Lower leg skin (tissue), 4 donors: ENCODE measurements around the gene ABHD16B. TPM values are rescaled to one million over a fixed set of nuclear protein-coding genes. Genes with fewer than 3 reads are reported as not detected.

Experiments used
- DNase-seq, 2 donors: peaks; one replicate each; pipeline ENCODE4 v3.0.0-alpha.2; 2019; ENCODE audit warnings: low spot score in 2 of 2
- H3K4me3 ChIP-seq: fragments of 200-600 bp; sonication (generic); 2 replicates; pipeline ENCODE4 v1.5.1; 2017; ENCODE audit warnings: mild to moderate bottlenecking, low read depth; ENCODE audit not compliant: poor library complexity, severe bottlenecking
- POLR2A ChIP-seq, 2 donors: fragments of 450-650 bp; IDR thresholded peaks; one replicate each; pipeline ENCODE4 v1.6.1; 2016 to 2017; ENCODE audit warnings: antibody characterized with exemption in 2 of 2, mild to moderate bottlenecking in 1 of 2, moderate library complexity in 1 of 2
- WGBS, 2 donors: methylation state at CpG; one replicate each; pipeline ENCODE4 v1.1.5; 2018; 5-methylcytosine and 5-hydroxymethylcytosine counted together
- intact Hi-C: fragments of 100-400 bp; cut with DNase I; formaldehyde crosslinking; loops from one replicate; pipeline ENCODE4 v1.15.0; 2023; ENCODE audit warnings: low total_unique reads
- total RNA-seq, 4 donors: library from RNA; depleted of rRNA; stranded (reverse); fragments of >200 nt; gene quantifications; one replicate each; pipeline ENCODE4 v1.1.0, GENCODE V29; 2016
- TF ChIP-seq, protein P1 (sequence below), 3 donors: fragments of 450-650 bp; IDR thresholded peaks; one replicate each; pipeline ENCODE4 v1.5.1; 2016; ENCODE audit warnings: antibody characterized with exemption in 3 of 3, mild to moderate bottlenecking in 3 of 3, moderate library complexity in 2 of 3

Gene ABHD16B
- total RNA-seq, 4 donors from 2014 or later: not detected

DNA sequence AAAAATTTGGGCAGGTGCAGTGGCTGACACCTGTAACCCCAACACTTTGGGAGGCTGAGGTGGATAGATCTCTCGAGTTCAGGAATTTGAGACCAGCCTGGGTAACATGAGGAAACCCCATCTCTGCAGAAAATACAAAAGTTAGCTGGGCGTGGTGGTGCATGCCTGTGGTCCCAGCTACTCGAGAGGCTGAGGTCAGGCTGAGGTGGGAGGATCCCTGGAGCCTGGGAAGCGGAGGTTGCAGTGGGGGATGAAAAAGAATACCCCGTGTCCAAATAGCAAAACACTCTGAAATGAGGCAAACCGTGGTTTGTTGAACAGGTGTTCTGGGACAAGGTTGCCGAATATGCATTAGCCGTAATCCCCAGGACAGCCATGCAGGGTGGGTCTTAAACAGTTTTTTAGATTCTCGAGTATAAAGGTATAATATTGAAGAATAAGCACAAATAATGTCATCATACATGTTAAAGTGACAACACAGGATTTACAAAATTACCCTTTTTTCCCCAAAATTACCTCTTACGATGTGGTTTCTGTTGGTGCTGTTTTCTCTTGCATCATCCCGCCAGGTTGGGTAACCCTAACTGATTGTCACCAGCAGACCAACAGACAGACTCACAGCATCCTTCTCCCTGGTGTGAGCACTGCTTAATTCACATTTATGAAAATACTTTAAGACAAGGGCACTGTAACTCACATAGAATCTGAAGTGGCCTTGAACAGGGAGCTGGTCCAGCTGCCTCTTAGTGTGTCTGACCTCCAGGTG, 42.7 kb downstream of the ABHD16B start:
- DNase-seq: no peak
- intact Hi-C loops: no loop called here
- 85 to 90% methylated on average over 11 of the region's 11 CpGs for WGBS, 2 donors
- TF ChIP-seq, protein P1, sequence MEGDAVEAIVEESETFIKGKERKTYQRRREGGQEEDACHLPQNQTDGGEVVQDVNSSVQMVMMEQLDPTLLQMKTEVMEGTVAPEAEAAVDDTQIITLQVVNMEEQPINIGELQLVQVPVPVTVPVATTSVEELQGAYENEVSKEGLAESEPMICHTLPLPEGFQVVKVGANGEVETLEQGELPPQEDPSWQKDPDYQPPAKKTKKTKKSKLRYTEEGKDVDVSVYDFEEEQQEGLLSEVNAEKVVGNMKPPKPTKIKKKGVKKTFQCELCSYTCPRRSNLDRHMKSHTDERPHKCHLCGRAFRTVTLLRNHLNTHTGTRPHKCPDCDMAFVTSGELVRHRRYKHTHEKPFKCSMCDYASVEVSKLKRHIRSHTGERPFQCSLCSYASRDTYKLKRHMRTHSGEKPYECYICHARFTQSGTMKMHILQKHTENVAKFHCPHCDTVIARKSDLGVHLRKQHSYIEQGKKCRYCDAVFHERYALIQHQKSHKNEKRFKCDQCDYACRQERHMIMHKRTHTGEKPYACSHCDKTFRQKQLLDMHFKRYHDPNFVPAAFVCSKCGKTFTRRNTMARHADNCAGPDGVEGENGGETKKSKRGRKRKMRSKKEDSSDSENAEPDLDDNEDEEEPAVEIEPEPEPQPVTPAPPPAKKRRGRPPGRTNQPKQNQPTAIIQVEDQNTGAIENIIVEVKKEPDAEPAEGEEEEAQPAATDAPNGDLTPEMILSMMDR (IDR thresholded peaks at IDR 0.05): no peak
- no peak for TF ChIP-seq POLR2A (IDR thresholded peaks at IDR 0.05)
- no peak overlapping the region for H3K4me3 ChIP-seq

DNA sequence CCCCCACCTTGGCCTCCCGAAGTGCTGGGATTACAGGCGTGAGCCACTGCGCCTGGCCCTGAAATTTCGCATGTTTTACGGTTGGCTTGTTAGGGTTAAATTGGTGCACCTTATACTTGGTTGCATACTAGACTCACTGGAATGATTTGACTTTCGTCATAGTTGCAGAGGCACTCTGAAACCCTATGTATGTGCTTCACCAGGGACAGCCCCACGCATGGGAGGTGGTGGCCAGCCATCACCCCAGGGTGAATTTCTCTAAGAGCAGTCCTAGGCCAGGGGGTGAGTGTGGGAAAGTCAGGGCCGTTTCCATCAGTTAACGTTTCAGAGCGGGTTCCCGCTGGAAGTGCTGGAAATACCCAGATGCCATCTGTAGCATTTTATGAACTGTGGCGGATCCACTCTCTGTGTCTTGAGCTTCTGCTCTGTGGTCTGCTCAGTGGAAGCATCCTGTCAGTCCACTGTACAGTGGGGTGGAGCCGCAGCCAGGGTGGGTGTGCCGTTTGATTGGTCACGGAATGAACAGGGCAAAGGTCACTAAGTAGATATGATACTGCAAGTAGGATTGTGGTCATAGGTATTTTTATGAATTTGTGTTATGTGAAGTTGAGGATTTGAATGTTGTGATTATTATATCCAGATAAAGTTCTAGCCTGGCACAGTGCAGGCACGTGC, 46.8 kb downstream of the ABHD16B start:
- DNase-seq: no peak
- 74 to 76% methylated on average over 16 of the region's 16 CpGs for WGBS, 2 donors
- H3K4me3 ChIP-seq: no peak overlapping the region
- intact Hi-C loops: no loop called here
- TF ChIP-seq POLR2A (IDR thresholded peaks at IDR 0.05): no peak
- TF ChIP-seq, protein P1 (IDR thresholded peaks at IDR 0.05): no peak

DNA sequence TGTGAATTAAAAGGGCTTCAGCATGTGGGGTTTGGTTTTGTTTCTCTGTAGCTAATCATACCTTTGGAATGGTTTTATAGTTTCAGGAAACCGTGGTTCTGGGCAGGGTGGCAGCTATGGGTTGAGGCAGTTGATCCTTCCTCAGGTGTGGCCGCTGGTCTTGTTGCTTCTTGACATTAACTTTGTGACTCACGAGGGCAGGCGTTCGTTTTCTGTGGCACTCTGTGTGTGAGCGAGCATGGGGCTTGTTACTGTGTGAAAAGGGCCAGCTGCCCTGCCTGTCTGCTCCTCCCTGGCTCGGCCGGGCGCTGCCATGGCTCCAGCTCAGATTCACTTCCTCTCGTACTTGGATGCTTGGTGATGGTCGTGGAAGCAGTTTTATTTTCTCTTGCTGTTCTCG, 49.9 kb downstream of the ABHD16B start:
- no peak overlapping the region for H3K4me3 ChIP-seq
- TF ChIP-seq POLR2A (IDR thresholded peaks at IDR 0.05): no peak
- TF ChIP-seq, protein P1 (IDR thresholded peaks at IDR 0.05): no peak
- DNase-seq: no peak
- intact Hi-C loops: no loop called here
- WGBS, 2 donors: 19 to 29% methylated on average over 12 of the region's 12 CpGs

Other genes starting within 250 kb of the ABHD16B start
- 10 to 100 TPM; 11.9 to 18.3 (median 13.7) TPM for gene GMEB2, start 234.4 kb upstream of the ABHD16B start, total RNA-seq
- 10 to 100 TPM in 3 of 4 donors, 1 to 10 TPM in 1; 9.4 to 23.0 (median 12.0) TPM for gene STMN3, start 208.1 kb upstream of the ABHD16B start, total RNA-seq
- gene RTEL1, start 203.2 kb upstream of the ABHD16B start, total RNA-seq: 10 to 100 TPM in 3 of 4 donors, 1 to 10 TPM in 1; 8.5 to 38.3 (median 12.7) TPM
- gene TNFRSF6B, start 164.8 kb upstream of the ABHD16B start, total RNA-seq: 10 to 100 TPM in 2 of 4 donors, 1 to 10 TPM in 2; 3.0 to 49.5 (median 12.1) TPM
- 10 to 100 TPM; 20.7 to 42.6 (median 34.7) TPM for gene ARFRP1, start 153.5 kb upstream of the ABHD16B start, total RNA-seq
- 10 to 100 TPM; 34.4 to 44.7 (median 35.9) TPM for gene ZGPAT, start 153.5 kb upstream of the ABHD16B start, total RNA-seq
- gene LIME1, start 124.8 kb upstream of the ABHD16B start, total RNA-seq: 10 to 100 TPM; 17.8 to 26.3 (median 21.8) TPM
- 100 to 1,000 TPM in 2 of 4 donors, 10 to 100 TPM in 2; 79.9 to 127 (median 96.2) TPM for gene SLC2A4RG, start 121.7 kb upstream of the ABHD16B start, total RNA-seq
- gene ZBTB46, start 30.2 kb upstream of the ABHD16B start, total RNA-seq: 1 to 10 TPM; 1.2 to 6.7 (median 5.7) TPM
- gene TPD52L2, start 3.8 kb downstream of the ABHD16B start, total RNA-seq: 100 to 1,000 TPM in 2 of 4 donors, 10 to 100 TPM in 2; 85.9 to 101 (median 94.7) TPM
- gene DNAJC5, start 33.6 kb downstream of the ABHD16B start, total RNA-seq: 10 to 100 TPM; 40.6 to 59.7 (median 49.7) TPM
- gene UCKL1, start 94.9 kb downstream of the ABHD16B start, total RNA-seq: 10 to 100 TPM; 28.1 to 44.3 (median 33.6) TPM
- 10 to 100 TPM; 15.3 to 19.8 (median 16.7) TPM for gene ZNF512B, start 108.4 kb downstream of the ABHD16B start, total RNA-seq
- gene SAMD10, start 118.1 kb downstream of the ABHD16B start, total RNA-seq: 10 to 100 TPM in 3 of 4 donors, 1 to 10 TPM in 1; 8.1 to 11.3 (median 10.6) TPM
- gene PRPF6, start 119.6 kb downstream of the ABHD16B start, total RNA-seq: 10 to 100 TPM; 66.8 to 88.3 (median 79.1) TPM
- gene C20orf204, start 174.7 kb downstream of the ABHD16B start, total RNA-seq: 1 to 10 TPM in 1 of 4 donors, under 1 TPM in 3; 0.39 to 1.8 (median 0.66) TPM
- 1 to 10 TPM; 1.1 to 7.3 (median 4.3) TPM for gene SOX18, start 188.1 kb downstream of the ABHD16B start, total RNA-seq
- 10 to 100 TPM; 16.5 to 52.3 (median 22.8) TPM for gene TCEA2, start 201.7 kb downstream of the ABHD16B start, total RNA-seq
- 10 to 100 TPM; 10.4 to 26.4 (median 16.6) TPM for gene RGS19, start 218.0 kb downstream of the ABHD16B start, total RNA-seq
- gene OPRL1, start 218.6 kb downstream of the ABHD16B start, total RNA-seq: under 1 TPM; 0.15 to 0.88 (median 0.28) TPM
- under 1 TPM in 1 of 4 donors, not detected in 3; 0.91 TPM for gene LKAAEAR1, start 222.9 kb downstream of the ABHD16B start, total RNA-seq
- gene NPBWR2, start 246.1 kb downstream of the ABHD16B start, total RNA-seq: not detected